SJSA1 (cell line): ENCODE results near the gene PNCK. TPM values are rescaled to one million over a fixed set of nuclear protein-coding genes. Genes with fewer than 3 reads are reported as not detected.
"Not testable (repeated sequence)": the region's sequence is repeated elsewhere in the genome, so short reads cannot be mapped to it uniquely, and the experiment has no call there.

ENCODE experiments used
- DNase-seq, 2 experiments: peaks; one replicate each; pipeline ENCODE4 v3.0.0-alpha.2; 2015 to 2020; ENCODE audit warnings: low spot score in 2 of 2, low read depth in 1 of 2
- H3K27ac ChIP-seq: fragments of 250-450 bp; sonication (Bioruptor Pico); 2 replicates; pipeline ENCODE4 v1.5.1; 2020; ENCODE audit warnings: mild to moderate bottlenecking, moderate library complexity
- H3K27me3 ChIP-seq: fragments of 250-450 bp; sonication (Bioruptor Pico); replicated peaks from 2 replicates; pipeline ENCODE4 v1.5.1; 2020; ENCODE audit warnings: mild to moderate bottlenecking, moderate library complexity
- H3K36me3 ChIP-seq: fragments of 250-450 bp; sonication (Bioruptor Pico); 2 replicates; pipeline ENCODE4 v1.5.1; 2020; ENCODE audit warnings: mild to moderate bottlenecking
- H3K4me1 ChIP-seq: fragments of 250-450 bp; sonication (Bioruptor Pico); replicated peaks from 2 replicates; pipeline ENCODE4 v1.6.1; 2021; ENCODE audit warnings: mild to moderate bottlenecking
- H3K4me3 ChIP-seq: fragments of 250-450 bp; sonication (Bioruptor Pico); 2 replicates; pipeline ENCODE4 v1.5.1; 2020; ENCODE audit warnings: mild to moderate bottlenecking
- H3K9me3 ChIP-seq: fragments of 250-450 bp; sonication (Bioruptor Pico); replicated peaks from 2 replicates; pipeline ENCODE4 v1.5.1; 2020; ENCODE audit warnings: mild to moderate bottlenecking
- total RNA-seq: library from RNA; depleted of rRNA; stranded (reverse); fragments of >200 nt; shearing (Covaris generic); gene quantifications from 2 replicates; pipeline ENCODE4 v1.2.3, GENCODE V29; 2014; rRNA removed

The PNCK gene
- total RNA-seq = not detected in 2 replicates

DNA sequence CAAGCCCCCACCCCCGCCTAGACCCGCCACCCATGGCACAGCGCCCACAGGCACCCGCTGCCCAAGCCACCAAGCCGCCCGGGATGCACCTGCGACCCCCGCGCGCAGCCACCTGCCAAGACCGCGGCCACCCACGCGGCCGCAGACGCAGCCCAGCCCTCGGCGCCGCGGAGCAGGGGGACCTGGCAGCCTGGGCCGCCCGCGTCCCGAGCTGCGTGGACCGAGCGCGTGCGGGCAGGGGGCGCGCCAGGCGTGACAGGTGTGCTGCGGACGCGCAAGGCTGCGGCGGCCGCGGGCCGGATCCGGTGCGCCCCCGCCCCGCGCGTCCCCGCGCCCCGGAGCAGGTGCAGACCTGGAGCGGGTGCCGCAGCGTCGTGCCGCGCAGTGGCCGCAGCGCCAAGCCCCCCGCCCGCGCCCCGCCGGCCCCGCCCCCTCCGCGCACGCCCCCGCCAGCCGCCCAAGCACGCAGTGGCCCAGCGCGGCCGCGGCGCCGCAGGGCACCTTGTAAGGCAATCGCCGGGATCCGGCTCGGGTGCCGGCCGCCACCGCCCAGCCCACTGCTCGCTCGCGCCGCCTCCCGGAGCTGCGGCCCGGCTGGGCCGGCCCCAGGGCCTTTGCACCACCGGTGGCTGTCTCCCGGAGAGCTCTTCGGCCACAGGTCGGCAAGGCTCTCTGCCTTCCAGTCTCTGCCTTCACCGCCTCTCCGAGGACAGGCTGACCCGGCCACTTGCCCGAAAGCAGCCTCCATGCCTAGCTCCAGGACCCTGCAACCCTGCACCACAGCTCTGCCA is at the start of gene PNCK:
Gene PNCK, minus strand, starts transcription at position 386 of the 791 bp plus-strand sequence. CDS start 737 bp downstream, outside the sequence.
- no peak for DNase-seq
- Histone ChIP-seq H3K27ac (no peak within 1 kb of the TSS), H3K4me3 (no peak within 1 kb of the TSS), H3K9me3 (no peaks in the 10 kb centered on the region), H3K36me3 (no peaks in the 10 kb centered on the region), H3K27me3 (0 out of 2 replicates have a peak, but pooled peaks cover 4% of the 10 kb centered on the region), H3K4me1 (no peaks in the 10 kb centered on the region)

DNA sequence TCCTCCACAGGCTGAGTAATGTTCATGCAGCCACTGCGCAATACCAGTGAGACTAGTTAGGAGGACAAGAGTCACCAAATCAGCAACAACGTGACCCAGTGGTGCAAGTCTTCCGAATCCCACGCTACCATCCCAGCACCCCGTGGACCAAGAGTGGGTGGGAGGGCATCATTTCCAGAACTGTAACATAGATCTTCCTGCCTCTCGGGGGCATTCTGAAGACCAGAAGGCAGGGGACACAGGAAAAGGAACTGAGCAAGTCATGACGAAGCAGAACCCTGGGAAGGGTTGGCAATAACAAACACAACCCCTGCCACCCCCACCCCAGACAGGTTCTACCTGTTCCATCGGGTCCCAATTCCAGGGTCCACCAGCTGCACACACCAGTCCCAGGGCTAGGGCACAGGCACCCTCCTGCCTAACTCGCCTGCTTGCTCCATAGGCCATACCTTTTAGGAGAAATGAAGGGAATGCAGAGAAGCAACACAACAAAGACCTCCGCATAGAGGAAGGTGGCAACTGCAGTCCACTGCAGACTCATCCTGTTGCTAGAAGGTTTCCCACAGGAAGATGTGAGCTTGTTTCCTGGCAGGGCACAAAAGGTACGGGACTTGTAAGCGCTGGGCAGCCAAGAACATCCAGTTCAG is 49.2 kb upstream of the PNCK start:
- peak overlapping the region; percentile 55 for H3K27ac ChIP-seq
- DNase-seq = no peak
- peaks cover 36% of the 10 kb centered on the region for H3K36me3 ChIP-seq
- H3K4me3 ChIP-seq = peak overlapping the region; percentile 73
- no peaks in the 10 kb centered on the region for H3K27me3 ChIP-seq
- peaks cover 35% of the 10 kb centered on the region for H3K4me1 ChIP-seq
- H3K9me3 ChIP-seq = no peaks in the 10 kb centered on the region

DNA sequence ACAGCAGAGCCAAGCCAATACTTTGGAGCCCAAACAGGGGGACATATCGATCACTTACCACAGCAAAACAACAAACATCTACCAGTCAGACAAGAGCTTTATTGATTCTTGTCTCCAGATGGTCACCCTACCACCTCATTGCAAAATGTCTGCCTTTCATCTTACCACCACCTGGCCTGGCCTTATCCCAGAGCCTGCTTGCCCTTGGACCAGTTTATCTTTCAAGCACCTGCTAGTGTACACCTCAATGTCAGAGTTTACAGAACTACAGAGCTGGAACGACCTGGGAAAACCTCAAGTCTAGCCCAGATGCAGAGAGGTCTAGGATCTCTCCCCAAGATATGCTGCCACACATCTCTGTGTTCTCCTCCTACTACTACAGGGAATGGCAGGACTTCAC is 46.1 kb upstream of the PNCK start:
- H3K4me1 ChIP-seq = peaks cover 9% of the 10 kb centered on the region
- no peaks in the 10 kb centered on the region for H3K27me3 ChIP-seq
- DNase-seq = no peak
- no peaks in the 10 kb centered on the region for H3K9me3 ChIP-seq
- peaks cover 50% of the 10 kb centered on the region for H3K36me3 ChIP-seq
- H3K27ac ChIP-seq = no peak overlapping the region
- no peak overlapping the region for H3K4me3 ChIP-seq

DNA sequence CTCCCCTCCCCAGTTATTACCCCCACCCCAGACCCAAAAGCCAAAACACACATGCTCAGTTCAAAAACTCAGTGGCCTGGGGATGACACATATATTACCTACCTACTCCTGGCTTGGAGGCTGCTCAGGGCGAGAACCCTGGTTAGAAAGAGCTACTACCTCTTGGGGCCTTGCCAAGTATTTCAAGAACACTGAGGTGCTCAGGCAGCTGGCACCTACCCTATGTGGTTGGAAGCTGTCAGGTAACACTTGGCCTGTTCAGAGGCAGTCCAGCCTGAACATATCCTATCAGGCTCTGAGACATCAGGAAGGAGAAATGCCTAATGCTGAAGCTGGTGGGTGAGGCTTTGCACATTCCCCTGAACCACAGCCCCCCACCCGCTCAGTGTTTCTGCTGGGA is 45.6 kb upstream of the PNCK start:
- no peak for DNase-seq
- Histone ChIP-seq H3K4me3 (no peak overlapping the region), H3K36me3 (peaks cover 53% of the 10 kb centered on the region), H3K9me3 (no peaks in the 10 kb centered on the region), H3K27me3 (no peaks in the 10 kb centered on the region), H3K4me1 (peaks cover 8% of the 10 kb centered on the region; the same call in 1 of the 2 replicates), H3K27ac (no peak overlapping the region)

DNA sequence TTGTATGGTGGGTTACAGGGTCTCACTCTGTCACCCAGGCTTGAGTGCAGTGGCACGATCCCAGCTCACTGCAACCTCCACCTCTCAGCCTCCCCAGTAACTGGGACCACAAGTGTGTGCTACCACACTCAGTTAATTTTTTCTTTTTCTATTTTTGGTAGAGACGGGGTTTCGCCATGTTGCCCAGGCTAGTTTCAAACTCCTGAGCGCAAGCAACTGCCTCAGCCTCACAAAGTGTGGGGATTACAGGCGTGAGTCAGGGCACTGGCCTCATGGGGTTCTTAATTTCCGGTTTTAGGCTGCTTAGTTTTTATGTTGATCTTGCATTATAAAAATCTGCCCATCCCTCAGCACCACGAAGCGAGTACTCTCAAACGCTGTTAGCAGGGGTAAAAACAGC is 43.8 kb upstream of the PNCK start:
- H3K4me3 ChIP-seq = no peak overlapping the region
- H3K27me3 ChIP-seq = no peaks in the 10 kb centered on the region
- DNase-seq = no peak
- no peaks in the 10 kb centered on the region for H3K9me3 ChIP-seq
- H3K27ac ChIP-seq = no peak overlapping the region
- H3K4me1 ChIP-seq = 0 out of 2 replicates have a peak, but pooled peaks cover under 1% of the 10 kb centered on the region
- peaks cover 47% of the 10 kb centered on the region for H3K36me3 ChIP-seq

DNA sequence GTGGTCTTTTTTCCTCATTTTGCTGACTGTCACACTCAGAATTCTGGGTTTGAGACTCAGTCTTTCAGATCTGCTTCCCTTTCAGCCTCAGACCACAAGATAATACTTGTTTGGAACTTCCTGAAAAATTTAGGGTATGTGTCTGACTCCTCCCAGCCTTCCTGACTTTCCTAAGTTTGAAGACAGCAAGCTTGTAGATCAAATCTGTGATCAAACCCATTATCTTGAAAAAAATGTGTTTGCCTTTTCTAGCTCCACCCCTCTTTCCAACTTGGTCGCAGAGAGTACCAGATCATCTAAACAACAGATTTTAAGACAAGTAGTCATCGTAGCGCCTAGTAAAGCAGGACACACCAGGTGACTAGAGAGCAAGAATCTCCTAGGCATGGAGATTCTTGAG is 40.6 kb upstream of the PNCK start:
- peaks cover 25% of the 10 kb centered on the region for H3K36me3 ChIP-seq
- no peak for DNase-seq
- H3K4me3 ChIP-seq = no peak overlapping the region
- no peaks in the 10 kb centered on the region for H3K9me3 ChIP-seq
- no peaks in the 10 kb centered on the region for H3K4me1 ChIP-seq
- no peak overlapping the region for H3K27ac ChIP-seq
- no peaks in the 10 kb centered on the region for H3K27me3 ChIP-seq

DNA sequence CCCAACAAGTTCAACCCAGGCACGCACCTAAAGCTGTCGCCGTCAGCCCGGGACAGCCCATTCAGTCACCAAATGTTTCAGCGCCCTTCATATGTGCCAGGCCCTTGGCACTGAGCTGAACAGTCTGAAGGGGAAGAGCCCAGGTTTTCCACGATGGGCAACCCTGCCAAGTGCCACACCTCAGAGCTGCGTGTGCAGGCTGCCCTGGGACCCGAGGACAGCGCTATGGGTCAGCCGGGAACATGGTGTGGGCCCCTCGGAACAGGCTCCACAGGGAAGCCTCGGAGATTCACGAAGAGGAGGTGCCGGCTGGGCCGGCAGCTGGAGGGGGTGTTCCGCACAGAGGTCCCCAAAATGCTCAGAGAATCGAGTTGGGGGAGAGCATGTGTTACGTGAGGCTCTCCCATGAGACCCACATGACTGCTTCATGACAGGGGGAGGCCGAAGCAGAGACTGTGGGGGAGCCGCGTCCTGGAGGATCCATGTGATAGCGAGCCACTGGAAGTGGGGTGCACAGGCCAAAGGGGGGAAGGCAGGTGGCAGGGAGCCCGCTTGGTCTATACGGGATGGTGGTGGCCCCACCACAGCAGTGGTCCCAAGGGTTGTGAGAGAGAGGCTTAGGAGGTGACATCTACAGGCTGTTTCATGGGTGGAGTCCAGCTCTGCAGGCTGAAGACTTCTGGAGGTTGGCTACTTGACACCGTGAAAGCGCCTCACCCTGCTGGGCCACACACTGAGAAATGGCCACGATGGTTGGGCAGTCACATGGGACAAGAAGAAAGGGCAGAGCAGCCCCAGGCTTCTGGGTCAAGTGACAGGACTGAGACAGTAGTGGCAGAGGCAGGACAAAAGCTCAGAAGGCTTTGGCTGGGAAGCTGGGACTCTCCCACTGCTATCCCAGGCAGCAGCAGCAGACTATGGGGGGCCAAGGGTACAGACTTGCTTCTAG is 36.4 kb upstream of the PNCK start:
- no peak overlapping the region for H3K4me3 ChIP-seq
- H3K27ac ChIP-seq = no peak overlapping the region
- DNase-seq = no peak
- H3K9me3 ChIP-seq = no peaks in the 10 kb centered on the region
- H3K4me1 ChIP-seq = no peaks in the 10 kb centered on the region
- peaks cover 12% of the 10 kb centered on the region for H3K36me3 ChIP-seq
- no peaks in the 10 kb centered on the region for H3K27me3 ChIP-seq

DNA sequence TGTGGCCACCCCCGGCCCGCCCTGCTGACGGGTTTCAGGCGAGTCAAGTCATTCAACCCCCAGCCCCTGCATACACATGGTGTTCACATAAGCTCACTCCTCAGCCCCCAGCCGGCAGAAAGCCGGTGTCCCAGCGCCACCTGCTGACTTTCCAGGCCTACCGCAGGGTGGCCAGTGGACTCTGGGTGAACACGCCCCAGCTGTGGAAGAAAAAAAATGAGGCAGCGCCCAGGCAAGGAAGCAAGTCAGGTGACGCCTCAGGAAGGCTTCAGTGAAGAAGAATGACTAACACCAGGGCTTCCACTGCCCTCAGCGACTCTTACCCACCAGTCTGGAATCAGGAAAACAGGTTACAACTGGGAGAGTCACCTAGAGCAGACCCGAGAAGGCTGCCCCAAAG is 34.8 kb upstream of the PNCK start:
- Histone ChIP-seq H3K27me3 (no peaks in the 10 kb centered on the region), H3K36me3 (peaks cover 5% of the 10 kb centered on the region; the same call in 1 of the 2 replicates), H3K9me3 (no peaks in the 10 kb centered on the region), H3K4me1 (no peaks in the 10 kb centered on the region), H3K4me3 (no peak overlapping the region), H3K27ac (no peak overlapping the region)
- peak; percentile 26 to 61 for DNase-seq

DNA sequence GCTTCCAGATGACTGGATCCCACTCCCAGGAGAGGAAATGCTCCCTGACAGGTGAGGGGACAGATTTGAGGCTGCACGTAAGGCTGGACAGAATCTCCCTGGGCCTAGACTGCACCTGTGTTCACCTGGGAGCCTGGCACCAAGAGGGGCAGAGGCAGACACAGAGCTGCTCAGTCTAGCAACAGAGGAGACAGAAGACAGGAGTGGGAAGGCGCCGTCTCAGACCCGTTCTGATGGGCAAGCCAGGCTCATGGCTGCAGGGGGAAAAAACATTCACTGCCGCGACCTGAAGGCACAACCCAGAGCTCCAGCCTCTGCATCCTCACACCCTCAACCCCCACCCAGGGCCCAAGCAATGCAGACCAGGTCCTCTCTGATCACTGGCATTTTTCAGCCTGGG is 33.8 kb upstream of the PNCK start:
- Histone ChIP-seq H3K36me3 (no peaks in the 10 kb centered on the region), H3K27ac (no peak overlapping the region), H3K4me3 (no peak overlapping the region), H3K9me3 (no peaks in the 10 kb centered on the region), H3K27me3 (no peaks in the 10 kb centered on the region), H3K4me1 (no peaks in the 10 kb centered on the region)
- no peak for DNase-seq

DNA sequence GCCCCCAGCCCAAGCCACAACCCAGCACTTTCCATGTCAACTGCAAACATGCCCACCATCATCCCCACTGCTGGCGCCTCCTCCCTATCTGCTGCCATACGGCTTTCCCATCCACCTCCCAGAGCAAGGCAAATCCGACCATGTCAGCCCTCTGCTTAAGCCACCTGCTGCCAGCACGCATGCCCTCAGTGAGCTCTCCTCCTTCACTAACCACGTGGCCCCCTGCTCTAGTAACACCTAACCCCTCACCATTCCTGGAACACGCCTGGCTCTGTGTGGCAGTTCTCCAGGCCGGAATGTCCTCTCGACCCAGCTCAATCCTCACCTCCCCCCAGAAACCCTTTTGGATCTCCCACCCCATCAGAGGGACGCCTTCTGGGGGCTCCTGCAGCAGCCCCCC is 33.2 kb upstream of the PNCK start:
- no peaks in the 10 kb centered on the region for H3K36me3 ChIP-seq
- no peak overlapping the region for H3K4me3 ChIP-seq
- H3K27me3 ChIP-seq = no peaks in the 10 kb centered on the region

DNA sequence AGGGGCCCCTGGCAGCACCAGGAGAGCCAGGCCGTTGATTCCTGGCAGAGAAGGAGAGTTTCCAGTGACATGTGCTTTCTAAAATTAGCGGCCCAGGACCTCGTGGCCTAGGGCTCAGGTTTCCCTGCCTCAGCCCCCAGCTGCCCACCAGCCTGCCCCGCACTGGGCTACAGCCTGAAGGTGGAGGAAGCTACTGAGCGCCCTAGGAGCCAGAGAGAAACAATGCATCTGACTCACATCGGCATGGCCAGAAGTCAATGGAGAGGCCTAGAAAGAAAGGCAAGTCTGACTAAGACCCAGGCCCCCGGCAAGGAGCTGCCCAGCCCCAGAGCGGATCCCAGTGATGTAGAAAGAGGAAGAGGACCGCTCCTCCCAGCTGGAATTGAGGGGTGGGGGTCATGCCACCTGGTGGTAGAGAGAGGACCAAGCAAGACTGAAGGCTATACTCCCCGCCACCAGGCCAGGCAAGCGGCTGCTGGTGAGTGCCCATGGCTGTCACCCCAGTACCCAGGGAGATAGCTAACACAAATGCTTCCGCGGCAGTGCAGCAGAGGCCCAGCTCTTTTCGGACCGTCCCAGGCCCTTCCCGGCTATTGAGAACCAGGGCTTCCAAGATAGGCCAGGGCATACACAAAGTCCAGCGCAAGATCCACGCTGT is 31.9 kb upstream of the PNCK start:
- H3K27ac ChIP-seq, H3K4me1 ChIP-seq, H3K9me3 ChIP-seq, H3K27me3 ChIP-seq, H3K4me3 ChIP-seq, H3K36me3 ChIP-seq, DNase-seq: not testable (repeated sequence)

More for the DNA sequence above, 33.2 kb upstream of the PNCK start:
- Histone ChIP-seq H3K27ac (no peak overlapping the region), H3K9me3 (no peaks in the 10 kb centered on the region), H3K4me1 (no peaks in the 10 kb centered on the region)
- DNase-seq = no peak

DNA sequence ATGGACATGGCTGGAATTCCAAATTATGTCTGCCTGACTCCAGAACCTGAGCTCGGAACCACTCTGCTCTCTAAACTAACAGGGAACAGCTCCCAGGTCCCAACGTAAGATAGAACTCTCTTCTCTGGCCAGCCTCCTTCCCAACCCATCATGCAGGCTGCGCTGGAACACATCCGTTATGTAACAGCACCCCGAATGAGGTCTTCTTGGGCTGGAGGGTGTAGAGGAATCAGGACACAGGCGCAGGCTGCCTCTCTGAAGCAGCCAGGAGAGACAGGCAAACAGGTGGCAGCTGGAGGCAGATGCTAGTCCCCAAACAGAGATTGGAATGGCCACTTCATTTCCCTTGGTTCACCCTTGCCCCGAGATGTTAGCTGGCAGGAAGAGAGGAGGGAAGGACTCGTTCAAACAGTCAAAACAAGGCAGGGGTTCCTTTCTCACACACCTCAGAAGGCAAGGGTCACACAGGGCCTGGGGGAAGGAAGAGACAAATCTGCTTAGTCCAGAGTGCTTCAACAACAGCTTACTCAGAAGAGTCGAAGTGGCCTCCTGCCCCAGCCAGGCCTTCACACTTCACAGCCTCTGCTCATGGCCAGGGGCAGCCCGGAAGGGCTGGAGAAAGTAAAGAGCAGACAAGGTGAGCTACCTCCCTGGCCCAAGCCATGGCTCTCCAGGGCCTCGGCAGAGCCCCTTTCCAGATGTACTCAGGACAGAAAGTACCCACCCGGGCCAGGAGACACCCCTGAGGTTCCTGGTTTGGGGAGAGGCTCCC is 31.2 kb upstream of the PNCK start:
- not testable (repeated sequence) for H3K36me3 ChIP-seq, H3K27me3 ChIP-seq, H3K4me1 ChIP-seq, H3K4me3 ChIP-seq, H3K27ac ChIP-seq, H3K9me3 ChIP-seq, DNase-seq
